HepG2 (cell line): ENCODE results near the gene KRT4.

Experiments used
- CEBPB ChIP-seq: IDR thresholded peaks from 2 replicates; pipeline ENCODE4 v1.6.1; 2011; ENCODE audit warnings: low read depth, low read length, improper control_type of control experiment, borderline replicate concordance
- HCFC1 ChIP-seq: fragments of 150-350 bp; IDR thresholded peaks from 2 replicates; pipeline ENCODE4 v1.6.1; 2014; ENCODE audit warnings: low read depth, low read length
- HNF4G ChIP-seq, 2 experiments: sonication (generic) in 1 of 2; formaldehyde crosslinking in 1 of 2; IDR thresholded peaks; 2 replicates each; pipeline versions ENCODE4 v1.4.0 to v1.6.1; 2011 to 2020; ENCODE audit warnings: borderline replicate concordance in 2 of 2, low read depth in 2 of 2, mild to moderate bottlenecking in 2 of 2, low read length in 1 of 2, missing genetic modification reagents in 1 of 2, moderate library complexity in 1 of 2
- MLLT10 ChIP-seq: sonication (generic); formaldehyde crosslinking; IDR thresholded peaks from 2 replicates; pipeline ENCODE4 v1.4.0; 2020; ENCODE audit warnings: missing genetic modification reagents
- NFIC ChIP-seq: IDR thresholded peaks from 2 replicates; pipeline ENCODE4 v1.6.1; 2012; ENCODE audit warnings: mild to moderate bottlenecking, low read length, inconsistent platforms
- NFKB2 ChIP-seq: sonication (generic); formaldehyde crosslinking; IDR thresholded peaks from 2 replicates; pipeline ENCODE4 v1.4.0; 2020; ENCODE audit warnings: missing genetic modification reagents, borderline replicate concordance
- SMAD3 ChIP-seq: sonication (generic); formaldehyde crosslinking; IDR thresholded peaks from 2 replicates; pipeline ENCODE4 v1.4.0; 2020; ENCODE audit warnings: missing genetic modification reagents
- ZKSCAN1 ChIP-seq: fragments of 150-350 bp; IDR thresholded peaks from 2 replicates; pipeline ENCODE4 v1.6.1; 2014; ENCODE audit warnings: low read length
- ZNF232 ChIP-seq: sonication (generic); formaldehyde crosslinking; IDR thresholded peaks from 2 replicates; pipeline ENCODE4 v1.4.0; 2020; ENCODE audit warnings: missing genetic modification reagents, borderline replicate concordance
- TF ChIP-seq, protein P1 (sequence below): sonication (generic); formaldehyde crosslinking; IDR thresholded peaks from 2 replicates; pipeline ENCODE4 v1.8.0; 2022; ENCODE audit warnings: missing genetic modification reagents, mild to moderate bottlenecking, moderate library complexity, borderline replicate concordance

GRCh38 chr12:52759695-52760094, 54.2 kb downstream of the KRT4 start:
- no peak for TF ChIP-seq NFKB2
- no peak for TF ChIP-seq ZNF232 (CRISPR knock-in tag)
- no peak for TF ChIP-seq HNF4G (IDR thresholded peaks at IDR 0.05; ENCODE audit: borderline replicate concordance, low read depth, low read length)
- no peak for TF ChIP-seq HNF4G (CRISPR knock-in tag; IDR thresholded peaks at IDR 0.05; ENCODE audit: borderline replicate concordance, low read depth)
- no peak for TF ChIP-seq CEBPB
- TF ChIP-seq ZKSCAN1 = no peak
- TF ChIP-seq, protein P1, sequence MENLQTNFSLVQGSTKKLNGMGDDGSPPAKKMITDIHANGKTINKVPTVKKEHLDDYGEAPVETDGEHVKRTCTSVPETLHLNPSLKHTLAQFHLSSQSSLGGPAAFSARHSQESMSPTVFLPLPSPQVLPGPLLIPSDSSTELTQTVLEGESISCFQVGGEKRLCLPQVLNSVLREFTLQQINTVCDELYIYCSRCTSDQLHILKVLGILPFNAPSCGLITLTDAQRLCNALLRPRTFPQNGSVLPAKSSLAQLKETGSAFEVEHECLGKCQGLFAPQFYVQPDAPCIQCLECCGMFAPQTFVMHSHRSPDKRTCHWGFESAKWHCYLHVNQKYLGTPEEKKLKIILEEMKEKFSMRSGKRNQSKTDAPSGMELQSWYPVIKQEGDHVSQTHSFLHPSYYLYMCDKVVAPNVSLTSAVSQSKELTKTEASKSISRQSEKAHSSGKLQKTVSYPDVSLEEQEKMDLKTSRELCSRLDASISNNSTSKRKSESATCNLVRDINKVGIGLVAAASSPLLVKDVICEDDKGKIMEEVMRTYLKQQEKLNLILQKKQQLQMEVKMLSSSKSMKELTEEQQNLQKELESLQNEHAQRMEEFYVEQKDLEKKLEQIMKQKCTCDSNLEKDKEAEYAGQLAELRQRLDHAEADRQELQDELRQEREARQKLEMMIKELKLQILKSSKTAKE (CRISPR knock-in tag) = no peak
- TF ChIP-seq MLLT10 (CRISPR knock-in tag) = no peak
- TF ChIP-seq NFIC = no peak
- no peak for TF ChIP-seq HCFC1
- no peak for TF ChIP-seq SMAD3 (CRISPR knock-in tag)
